ENCODE results near the gene MAP2K1. TPM values are rescaled to one million over a fixed set of nuclear protein-coding genes. Genes with fewer than 3 reads are reported as not detected.

The MAP2K1 gene
- total and polyA plus RNA-seq, 2 of the 4 experiments (the other 2 are of a cell fraction), result 34.7 to 37.8 TPM

- Histone ChIP-seq H3K4me2 (ENCODE audit: low read depth, low read length) (no peak overlapping the region), H4K8ac (ENCODE audit: low read depth in 2 of 2, low read length in 2 of 2) (no peak overlapping the region), H4K5ac (ENCODE audit: low read depth, low read length) (no peak overlapping the region), H3K4ac (ENCODE audit: low read depth, low read length) (no peak overlapping the region), H2BK120ac (ENCODE audit: low read depth, low read length) (no peak overlapping the region), H4K91ac (ENCODE audit: insufficient read depth, low read depth, low read length) (no peak overlapping the region), H3K27ac (ENCODE audit: insufficient read depth, low read length) (no peak overlapping the region), H2BK5ac (ENCODE audit: low read depth, low read length, poor library complexity, severe bottlenecking) (no peak overlapping the region), H3K9ac (ENCODE audit: low read depth, low read length) (no peak overlapping the region), H3K14ac (replicated peaks; ENCODE audit: low read depth, low read length) (no peak overlapping the region), H2AK5ac (ENCODE audit: low read depth, low read length) (no peak overlapping the region), H3K4me3 (ENCODE audit: insufficient read depth, low read depth, low read length) (no peak overlapping the region), H3K9me3 (ENCODE audit: control insufficient read depth, insufficient read depth, low read length) (no peaks in the 10 kb centered on the region), H3K23ac (ENCODE audit: low read depth, low read length) (no peak overlapping the region), H2BK15ac (ENCODE audit: low read depth, low read length) (no peak overlapping the region), H3K36me3 (ENCODE audit: control insufficient read depth, insufficient read depth, low read length) (no peaks in the 10 kb centered on the region), H3K4me1 (ENCODE audit: control insufficient read depth, insufficient read depth, low read length) (no peaks in the 10 kb centered on the region; the same call in 1 of the 2 replicates), H3K56ac (ENCODE audit: extremely low read depth, insufficient read depth, low read length) (no peak overlapping the region), H2BK20ac (ENCODE audit: low read depth, low read length) (no peak overlapping the region), H3K27me3 (ENCODE audit: control insufficient read depth, insufficient read depth, low read length) (no peaks in the 10 kb centered on the region), H3K9me1 (ENCODE audit: insufficient read depth, low read length) (no peaks in the 10 kb centered on the region), H2AFZ (replicated peaks; ENCODE audit: low read length, poor library complexity) (no peak overlapping the region), H3K79me1 (ENCODE audit: low read depth in 1 of 2, low read length in 2 of 2) (no peaks in the 10 kb centered on the region), H2AK9ac (replicated peaks; ENCODE audit: low read depth, low read length, poor library complexity) (no peak overlapping the region), H4K20me1 (ENCODE audit: insufficient read depth, low read length) (no peaks in the 10 kb centered on the region), H3K18ac (ENCODE audit: low read depth, low read length) (no peak overlapping the region)
- DNase-seq (no peak), ATAC-seq (ENCODE audit: low read depth) (no peak)
- in situ Hi-C loops (cut with MboI; ENCODE audit: low sequenced_read_pairs) (no loop called here), intact Hi-C loops (cut with micrococcal nuclease) (no loop called here), dilution Hi-C loops (cut with HindIII; ENCODE audit: low sequenced_read_pairs, unreplicated experiment) (no loop called here)
- ChIA-PET CTCF (interaction anchor here (1.5 kb wide), 1 partner anchor 118 kb away, joined by 3 read pairs; the partner anchor contains the start of gene SNAPC5), POLR2A (ENCODE audit: unreplicated experiment) (no interaction called here)
- TF ChIP-seq BHLHE40 (IDR thresholded peaks at IDR 0.05; ENCODE audit: low read depth, low read length) (no peak), SMC3 (IDR thresholded peaks at IDR 0.05; ENCODE audit: low read depth, low read length) (no peak), FOS (IDR thresholded peaks at IDR 0.05; ENCODE audit: low read depth, low read length) (no peak), MXI1 (IDR thresholded peaks at IDR 0.05; ENCODE audit: borderline replicate concordance, low read depth, low read length) (no peak), CTCF (conservative IDR thresholded peaks at IDR 0.05; ENCODE audit: low read depth, low read length) (no peak), CHD1 (IDR thresholded peaks at IDR 0.05; ENCODE audit: low read depth, low read length) (no peak), MAZ (IDR thresholded peaks at IDR 0.05; ENCODE audit: borderline replicate concordance, low read depth, low read length) (no peak), CEBPB (IDR thresholded peaks at IDR 0.05; ENCODE audit: low read depth, low read length) (no peak), MAFK (IDR thresholded peaks at IDR 0.05; ENCODE audit: low read depth, low read length) (no peak), RCOR1 (IDR thresholded peaks at IDR 0.05; ENCODE audit: insufficient replicate concordance, low read length) (no peak), ELK1 (IDR thresholded peaks at IDR 0.05; ENCODE audit: borderline replicate concordance, low read depth, low read length) (no peak), USF2 (IDR thresholded peaks at IDR 0.05; ENCODE audit: low read depth, low read length) (no peak), RFX5 (IDR thresholded peaks at IDR 0.05; ENCODE audit: low read depth, low read length) (no peak), POLR2A (IDR thresholded peaks at IDR 0.05; ENCODE audit: low read depth, low read length) (no peak), RAD21 (IDR thresholded peaks at IDR 0.05; ENCODE audit: low read length) (no peak), NFE2L2 (IDR thresholded peaks at IDR 0.05; ENCODE audit: low read depth, low read length) (no peak)
- WGBS, 2 experiments (ENCODE audit: extremely low coverage in 2 of 2, insufficient read length in 1 of 2), result no CpG with 5 or more reads among the region's 7 CpGs
- BruUV-seq (replicated peaks), result no TSS peak
Measured at GRCh38 chr15:66378814-66379430, 7.8 kb upstream of the MAP2K1 start.

Data from IMR-90 (cell line).